Measurements from ENCODE around the gene FYCO1. TPM values are rescaled to one million over a fixed set of nuclear protein-coding genes. Genes with fewer than 3 reads are reported as not detected.

The FYCO1 gene
- total RNA-seq, 1 experiment from 2014 or later, result 15.4 TPM

DNA sequence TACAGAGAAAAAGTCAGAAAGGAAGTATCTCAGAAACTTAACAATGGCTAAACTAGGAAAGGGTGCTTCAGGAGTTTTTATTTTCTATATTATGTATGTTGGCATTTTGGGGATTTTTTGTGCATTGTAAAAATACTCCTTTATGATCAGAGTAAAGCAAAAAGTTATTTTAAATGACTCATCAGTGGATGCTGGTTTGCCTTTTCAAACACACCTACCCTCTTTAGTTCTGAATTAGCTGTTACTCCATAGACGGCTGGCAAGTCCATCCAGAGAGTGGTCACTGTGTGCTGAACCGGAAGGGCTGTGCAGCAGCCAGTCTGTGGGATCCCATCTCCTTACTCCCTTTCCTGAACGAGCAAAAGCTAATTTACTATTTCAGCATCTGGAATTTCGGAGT lies 108.3 kb downstream of the FYCO1 start:
- Histone ChIP-seq H3F3A (ENCODE audit: low read length, unreplicated experiment) (no peaks in the 10 kb centered on the region), H3K9me3 (ENCODE audit: low read length) (no peaks in the 10 kb centered on the region), H3K4me2 (ENCODE audit: low read length) (peak overlapping the region; percentile 29; the same call in 1 of the 2 replicates), H4K20me1 (ENCODE audit: low read length) (no peaks in the 10 kb centered on the region), H3K9ac (ENCODE audit: low read length) (no peak overlapping the region), H3K4me1 (ENCODE audit: insufficient read depth, low read length) (peaks cover 20% of the 10 kb centered on the region), H3K79me2 (ENCODE audit: low read length) (no peaks in the 10 kb centered on the region), H3K36me3 (ENCODE audit: low read depth, low read length) (no peaks in the 10 kb centered on the region), H3K9me2 (replicated peaks; ENCODE audit: low read length) (no peaks in the 10 kb centered on the region), H3K27ac (ENCODE audit: low read length) (peak overlapping the region; percentile 26; the same call in 1 of the 2 replicates), H3K27me3 (ENCODE audit: low read length) (no peaks in the 10 kb centered on the region), H2AFZ (ENCODE audit: low read length) (0 out of 2 replicates have a peak overlapping the region, but pooled peaks have one; percentile 27), H3K4me3 (ENCODE audit: low read length) (no peak overlapping the region)
- BruUV-seq (replicated peaks), result no TSS peak
- DNase-seq (peak; percentile 8), ATAC-seq (peak; percentile 77)
- ChIA-PET CTCF (no interaction called here), POLR2A (ENCODE audit: unreplicated experiment) (no interaction called here)
- intact Hi-C loops (cut with micrococcal nuclease), result no loop called here
- TF ChIP-seq EZH2phosphoT487 (IDR thresholded peaks at IDR 0.05; ENCODE audit: borderline replicate concordance, low read length), result no peak
- no peak for TF ChIP-seq EZH2 (IDR thresholded peaks at IDR 0.05; ENCODE audit: low read length, unreplicated experiment)
- TF ChIP-seq, protein P1, sequence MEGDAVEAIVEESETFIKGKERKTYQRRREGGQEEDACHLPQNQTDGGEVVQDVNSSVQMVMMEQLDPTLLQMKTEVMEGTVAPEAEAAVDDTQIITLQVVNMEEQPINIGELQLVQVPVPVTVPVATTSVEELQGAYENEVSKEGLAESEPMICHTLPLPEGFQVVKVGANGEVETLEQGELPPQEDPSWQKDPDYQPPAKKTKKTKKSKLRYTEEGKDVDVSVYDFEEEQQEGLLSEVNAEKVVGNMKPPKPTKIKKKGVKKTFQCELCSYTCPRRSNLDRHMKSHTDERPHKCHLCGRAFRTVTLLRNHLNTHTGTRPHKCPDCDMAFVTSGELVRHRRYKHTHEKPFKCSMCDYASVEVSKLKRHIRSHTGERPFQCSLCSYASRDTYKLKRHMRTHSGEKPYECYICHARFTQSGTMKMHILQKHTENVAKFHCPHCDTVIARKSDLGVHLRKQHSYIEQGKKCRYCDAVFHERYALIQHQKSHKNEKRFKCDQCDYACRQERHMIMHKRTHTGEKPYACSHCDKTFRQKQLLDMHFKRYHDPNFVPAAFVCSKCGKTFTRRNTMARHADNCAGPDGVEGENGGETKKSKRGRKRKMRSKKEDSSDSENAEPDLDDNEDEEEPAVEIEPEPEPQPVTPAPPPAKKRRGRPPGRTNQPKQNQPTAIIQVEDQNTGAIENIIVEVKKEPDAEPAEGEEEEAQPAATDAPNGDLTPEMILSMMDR (conservative IDR thresholded peaks at IDR 0.05; ENCODE audit: low read depth, low read length), result no peak

DNA sequence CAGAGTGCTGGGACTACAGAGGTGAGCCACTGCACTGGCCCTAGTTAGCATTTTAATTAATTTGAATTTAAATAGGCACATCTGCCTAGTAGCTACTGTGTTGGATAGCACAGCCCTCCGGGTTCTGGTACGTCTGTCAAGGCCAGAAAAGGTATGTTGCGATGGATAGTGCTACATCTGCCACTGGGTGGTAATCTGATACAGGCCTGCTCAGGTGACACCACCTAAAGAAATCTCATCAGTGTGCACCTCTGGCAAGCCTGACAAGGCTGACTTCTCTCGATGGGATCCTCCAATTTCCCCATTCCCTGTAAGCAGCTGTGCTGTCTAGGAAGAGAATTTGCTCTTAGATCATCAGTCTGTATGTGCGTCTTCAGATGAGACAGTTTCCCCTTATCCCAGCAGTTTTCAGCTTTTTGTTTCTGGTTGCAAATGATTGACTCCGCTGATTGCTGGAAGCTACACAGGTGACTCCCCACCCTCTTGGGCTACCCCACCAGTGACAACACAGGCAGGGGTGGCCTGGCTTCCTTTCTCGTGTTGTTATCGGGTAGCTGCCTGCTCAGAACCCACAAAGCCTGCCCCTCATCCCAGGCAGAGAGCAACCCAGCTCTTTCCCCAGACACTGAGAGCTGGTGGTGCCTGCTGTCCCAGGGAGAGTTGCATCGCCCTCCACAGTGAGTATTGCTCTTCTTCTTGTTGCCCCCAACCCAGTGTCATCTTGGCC lies 109.5 kb downstream of the FYCO1 start, which contains the start of gene CCR9:
Gene CCR9 (plus strand): TSS at position 565 of the 727 bp plus-strand sequence. CDS start 8,391 bp downstream, outside the sequence.
- peak within 1 kb of the TSS; percentile 26; the same call in 1 of the 2 replicates for H3K27ac ChIP-seq (ENCODE audit: low read length)
- peaks cover 29% of the 10 kb centered on the region for H3K4me1 ChIP-seq (ENCODE audit: insufficient read depth, low read length)
- no peak for TF ChIP-seq EZH2 (IDR thresholded peaks at IDR 0.05; ENCODE audit: low read length, unreplicated experiment)
- TF ChIP-seq EZH2phosphoT487 (IDR thresholded peaks at IDR 0.05; ENCODE audit: borderline replicate concordance, low read length), result no peak
- TF ChIP-seq, protein P1 (conservative IDR thresholded peaks at IDR 0.05; ENCODE audit: low read depth, low read length), result no peak
- no peaks in the 10 kb centered on the region for H3K27me3 ChIP-seq (ENCODE audit: low read length)
- no peak for DNase-seq
- no TSS peak for BruUV-seq (replicated peaks)
- no peaks in the 10 kb centered on the region for H4K20me1 ChIP-seq (ENCODE audit: low read length)
- H3F3A ChIP-seq (ENCODE audit: low read length, unreplicated experiment), result peaks cover 4% of the 10 kb centered on the region
- no peaks in the 10 kb centered on the region for H3K36me3 ChIP-seq (ENCODE audit: low read depth, low read length)
- H3K9ac ChIP-seq (ENCODE audit: low read length), result no peak within 1 kb of the TSS
- intact Hi-C loops (cut with micrococcal nuclease), result no loop called here
- peak within 1 kb of the TSS; percentile 29; the same call in 1 of the 2 replicates for H3K4me2 ChIP-seq (ENCODE audit: low read length)
- no peak for ATAC-seq
- no peak within 1 kb of the TSS for H3K4me3 ChIP-seq (ENCODE audit: low read length)
- H2AFZ ChIP-seq (ENCODE audit: low read length), result 0 out of 2 replicates have a peak within 1 kb of the TSS, but pooled peaks have one; percentile 27
- no peaks in the 10 kb centered on the region for H3K9me2 ChIP-seq (replicated peaks; ENCODE audit: low read length)
- ChIA-PET CTCF (interaction anchor here (0.6 kb wide), 1 partner anchor 33 kb away, joined by 4 read pairs; no protein-coding TSS in a partner anchor), POLR2A (ENCODE audit: unreplicated experiment) (no interaction called here)
- H3K9me3 ChIP-seq (ENCODE audit: low read length), result no peaks in the 10 kb centered on the region
- H3K79me2 ChIP-seq (ENCODE audit: low read length), result no peaks in the 10 kb centered on the region

Measured in PC-3 (cell line).